GM18519 (cell line): Measurements from ENCODE around the gene LRIG1.

Experiments used
- ATAC-seq: cut with Tn5 transposase; IDR thresholded peaks from one replicate; pipeline ENCODE4 v1.9.1; 2021; ENCODE audit warnings: mild to moderate bottlenecking, moderate library complexity; ENCODE audit not compliant: unreplicated experiment, low FRiP score

The LRIG1 gene

DNA sequence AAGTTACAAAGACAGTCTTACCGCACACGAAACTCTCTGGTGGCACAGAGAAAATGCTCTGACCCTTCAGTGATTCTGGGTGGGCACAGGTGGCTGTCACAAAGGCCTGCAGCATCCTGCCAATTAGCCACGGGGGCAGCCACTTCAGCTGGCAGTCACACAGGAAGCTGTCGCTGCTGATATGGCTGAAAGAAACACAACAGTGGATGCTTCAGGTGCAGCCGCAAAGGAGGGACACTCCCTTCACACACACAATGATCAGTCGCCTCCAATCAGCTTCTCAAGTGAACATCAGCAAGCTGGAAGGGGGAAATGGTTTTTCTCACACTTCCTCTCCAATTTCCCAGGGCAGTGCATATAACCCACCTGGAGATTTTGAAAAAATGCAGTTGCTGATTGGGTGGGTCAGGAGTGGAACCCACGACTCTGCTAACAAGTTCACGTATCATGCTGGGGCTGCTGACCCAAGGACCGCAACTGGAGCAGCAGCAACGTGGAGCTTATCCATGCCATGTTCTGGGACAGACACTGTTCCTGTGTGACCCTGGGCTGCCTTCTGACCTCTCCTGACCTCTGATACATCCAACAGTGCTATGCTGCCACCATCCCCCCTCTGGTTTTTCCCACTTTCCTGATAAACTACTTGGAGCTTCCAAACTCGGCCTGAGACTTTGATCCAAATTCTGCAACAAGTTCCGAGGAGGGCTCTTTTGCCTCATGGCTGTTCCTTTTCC lies 106.6 kb downstream of the LRIG1 start:
- peak; percentile 80 for ATAC-seq

DNA sequence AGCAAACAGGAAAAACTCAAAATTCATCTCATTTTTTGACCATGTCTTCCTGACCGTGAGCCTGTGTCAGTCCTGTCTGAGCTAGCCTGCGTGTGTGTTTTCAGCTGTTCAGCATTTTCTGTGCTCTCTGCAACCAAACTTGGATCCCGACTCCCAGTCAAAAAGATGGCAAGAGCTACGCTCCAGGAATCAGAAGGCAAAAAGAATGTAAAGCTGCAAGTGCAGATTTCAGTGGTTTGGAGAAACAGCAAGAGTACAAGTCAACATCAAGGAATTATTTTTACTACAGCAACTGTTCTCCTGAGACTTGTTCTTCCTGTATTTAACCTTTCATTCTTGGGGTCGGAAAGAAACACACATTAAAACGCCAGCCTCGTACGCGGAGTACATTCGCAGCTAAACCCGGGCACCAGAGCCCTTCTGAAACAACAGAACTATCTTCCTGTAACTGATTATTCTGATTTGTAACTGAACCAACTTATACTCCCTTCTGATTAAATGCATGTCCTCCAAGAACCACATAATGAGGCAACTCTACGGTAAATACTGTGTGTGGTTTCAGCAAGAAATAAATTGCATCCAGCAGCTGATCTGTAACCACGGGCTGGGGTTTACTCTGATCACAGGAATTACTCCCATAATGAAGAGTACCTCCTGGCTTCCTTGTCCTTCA lies 107.4 kb downstream of the LRIG1 start:
- no peak for ATAC-seq

DNA sequence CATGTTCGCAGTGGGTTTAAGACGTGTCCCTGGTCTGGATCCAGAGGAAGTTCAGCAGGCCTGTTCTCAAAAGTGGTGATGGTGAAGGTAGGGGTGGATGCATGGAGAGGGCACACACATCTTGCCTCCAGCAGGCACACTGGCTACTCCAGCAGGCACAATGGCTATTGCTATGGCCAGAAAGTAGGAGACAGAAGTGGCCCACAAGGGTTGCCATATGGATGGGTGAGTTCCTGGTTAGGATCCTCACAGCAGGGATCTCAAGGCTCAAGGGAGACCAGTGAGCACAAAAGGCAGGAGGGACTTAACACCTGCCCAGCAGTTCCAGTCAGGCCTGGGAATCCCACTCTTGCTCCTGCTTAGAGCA lies 107.9 kb downstream of the LRIG1 start:
- ATAC-seq: no peak

DNA sequence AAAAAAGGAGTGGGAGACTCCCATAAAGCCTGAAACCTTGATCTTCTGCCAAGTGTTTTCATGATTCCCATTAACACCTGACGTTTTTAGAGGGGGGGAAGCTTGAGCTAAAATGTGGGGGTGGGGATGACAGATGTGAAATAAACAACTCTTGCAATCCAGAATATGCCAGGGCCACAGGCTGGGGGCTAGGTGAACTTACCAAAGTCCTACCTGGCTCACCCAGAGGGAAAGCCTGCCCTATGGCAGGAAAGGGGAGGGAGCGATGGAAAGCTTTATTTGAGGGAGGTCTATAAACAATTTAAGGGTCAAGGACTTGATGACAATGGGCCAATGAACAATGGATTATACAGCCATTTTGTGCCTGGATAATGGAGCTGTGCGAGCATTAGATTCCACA lies 108.3 kb downstream of the LRIG1 start:
- ATAC-seq: no peak

- ATAC-seq: peak; percentile 25
Measured at GRCh38 chr3:66390013-66390412, 110.8 kb downstream of the LRIG1 start.

DNA sequence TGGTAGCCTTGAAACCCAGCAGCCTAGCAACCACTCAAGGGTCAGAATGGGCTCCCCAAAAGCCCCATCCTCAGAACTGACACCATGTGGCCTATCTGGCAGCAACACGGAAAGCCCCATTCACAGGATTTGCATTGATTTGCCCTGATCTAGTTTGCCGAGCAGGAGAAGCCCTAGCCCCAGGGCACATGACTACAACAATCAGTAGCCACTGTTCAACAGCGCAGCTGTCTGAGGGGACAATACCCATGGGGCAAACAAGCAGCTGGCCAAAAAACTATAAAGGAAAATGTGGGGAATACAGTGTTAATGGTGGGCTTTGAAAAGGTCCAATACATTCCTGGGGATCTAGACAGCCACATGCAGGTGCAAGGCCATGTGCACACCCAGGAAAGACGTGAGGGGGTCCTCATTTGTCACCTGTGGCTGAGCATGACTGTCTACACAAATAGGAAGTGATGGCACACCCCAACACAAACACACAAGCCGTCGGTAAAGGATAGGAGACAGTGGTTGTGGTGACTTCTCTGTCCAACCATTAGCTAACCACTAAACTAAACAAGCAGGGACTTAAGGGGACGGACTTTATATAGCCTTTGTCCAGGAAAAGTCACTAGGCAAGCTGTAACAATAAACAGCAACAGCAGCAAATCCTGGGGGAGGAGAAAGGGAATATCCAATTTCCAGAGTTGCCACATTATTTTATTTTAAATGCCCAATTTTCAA lies 113.7 kb downstream of the LRIG1 start:
- ATAC-seq: peak; percentile 32

DNA sequence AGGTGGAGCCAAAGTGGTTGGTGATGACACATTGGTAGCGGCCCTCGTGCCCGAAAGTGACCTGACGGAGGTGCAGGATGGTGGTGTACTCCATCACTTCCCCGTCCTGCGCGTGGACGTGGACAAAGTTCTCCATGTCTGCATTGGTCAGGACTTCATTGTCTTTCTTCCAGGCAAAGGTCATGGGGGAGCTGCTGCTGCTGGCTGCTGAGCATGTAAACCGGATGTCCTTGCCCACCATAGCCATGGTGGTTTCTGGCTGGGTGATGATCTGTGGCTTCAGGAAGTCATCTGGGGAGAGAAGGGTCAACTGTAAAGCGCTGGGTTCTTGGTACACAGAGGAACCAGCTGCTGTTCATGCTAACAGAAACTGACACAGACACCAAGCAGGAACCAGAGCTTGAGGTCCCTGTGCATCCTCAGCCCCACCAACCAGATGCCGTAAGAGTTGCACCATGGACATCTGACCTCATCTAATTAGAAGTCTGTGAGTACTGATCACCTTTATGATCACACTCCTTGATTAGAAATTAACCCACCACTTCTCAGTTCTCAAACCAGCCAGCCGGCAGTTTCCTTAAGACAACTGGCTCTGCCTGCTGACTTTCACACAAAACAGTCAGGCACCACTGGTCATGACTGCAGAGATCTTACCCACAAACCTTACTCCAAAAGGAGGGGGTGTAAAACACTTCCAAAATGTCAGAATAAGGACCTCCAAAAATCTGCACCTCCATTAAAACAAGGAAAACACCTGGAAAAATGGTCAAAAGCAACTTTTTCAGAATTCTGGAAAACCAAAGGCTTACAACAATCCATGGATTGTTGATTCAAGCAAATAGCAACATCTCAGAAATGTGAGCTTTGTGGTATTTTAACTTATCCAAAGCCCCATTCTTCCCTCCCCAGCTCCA lies 114.6 kb downstream of the LRIG1 start:
- ATAC-seq: peak; percentile 77

DNA sequence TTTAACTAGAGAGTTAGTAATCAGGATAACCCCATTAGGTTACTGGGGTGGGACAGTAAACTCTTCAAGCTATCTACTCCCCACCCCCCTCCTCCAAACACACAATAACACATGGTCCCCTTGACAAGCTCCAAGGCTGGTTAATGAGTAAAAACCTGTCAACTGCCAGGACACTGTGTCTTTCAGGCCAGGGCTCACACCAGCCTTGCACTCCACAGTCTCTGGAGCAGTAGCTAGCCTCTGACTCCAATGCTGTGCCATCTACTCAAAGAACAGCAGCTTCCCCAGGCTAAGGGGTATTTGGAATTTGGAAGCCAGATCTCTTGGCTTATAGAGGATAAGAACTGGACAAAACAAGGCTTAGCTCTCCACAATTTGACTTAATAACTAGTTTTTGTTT lies 115.8 kb downstream of the LRIG1 start:
- no peak for ATAC-seq

DNA sequence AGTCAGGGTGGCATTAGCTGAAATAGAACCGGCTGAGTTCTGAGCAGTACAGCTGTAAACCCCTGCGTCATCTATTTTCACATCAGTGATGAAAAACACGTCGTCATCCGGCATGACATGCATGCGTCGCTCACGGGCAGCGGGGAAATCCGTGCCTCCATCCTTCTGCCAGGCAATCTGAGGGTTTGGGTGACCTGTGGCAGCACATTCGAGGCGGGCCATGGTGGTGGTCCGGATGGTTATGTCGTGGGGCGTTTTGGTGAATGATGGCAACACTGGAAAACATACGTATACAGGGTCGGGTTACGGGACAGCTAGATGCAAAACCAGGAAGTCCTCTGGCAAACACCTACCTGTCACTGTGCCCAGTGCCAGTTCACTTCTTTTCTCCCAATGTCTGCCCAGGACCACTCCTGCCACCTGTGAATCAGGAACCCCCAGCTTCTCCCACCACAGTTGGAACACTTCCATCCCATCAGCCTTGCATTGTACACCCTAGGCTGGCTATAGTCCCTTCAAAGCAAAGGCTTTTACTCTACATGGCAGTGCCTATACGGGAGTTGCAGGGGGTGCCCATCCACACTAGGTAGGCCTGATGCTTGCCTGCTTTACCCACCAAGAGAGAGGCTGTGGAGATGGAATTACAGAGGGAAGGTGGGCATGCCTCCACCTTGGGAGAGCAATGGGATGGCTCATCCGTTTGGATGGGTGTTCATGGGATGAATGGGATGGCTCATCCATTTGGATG lies 116.7 kb downstream of the LRIG1 start:
- ATAC-seq: no peak

GRCh38 chr3:66383023-66383422 lies 117.8 kb downstream of the LRIG1 start:
- no peak for ATAC-seq

- ATAC-seq: no peak
Measured at GRCh38 chr3:66382142-66382541, 118.7 kb downstream of the LRIG1 start.

DNA sequence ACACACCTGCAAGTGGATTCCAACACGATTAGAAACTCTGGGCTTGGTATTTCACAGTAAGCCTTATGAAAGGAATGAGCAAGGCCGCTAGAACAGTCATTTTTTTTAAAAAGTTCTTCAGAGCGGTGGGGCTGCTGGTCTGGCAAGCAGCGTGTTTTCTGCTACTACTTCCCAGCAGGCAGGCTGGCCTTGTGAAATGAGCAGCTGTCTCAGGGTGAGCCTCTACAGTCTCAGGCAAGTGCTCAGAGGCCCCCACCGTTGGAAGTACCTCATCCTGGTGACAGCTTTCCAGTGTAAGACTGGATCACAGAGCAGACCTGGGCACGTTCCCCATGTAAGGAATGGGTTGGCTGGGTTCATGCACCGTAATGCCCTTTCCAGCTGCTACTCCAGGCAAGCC lies 119.2 kb downstream of the LRIG1 start:
- no peak for ATAC-seq

DNA sequence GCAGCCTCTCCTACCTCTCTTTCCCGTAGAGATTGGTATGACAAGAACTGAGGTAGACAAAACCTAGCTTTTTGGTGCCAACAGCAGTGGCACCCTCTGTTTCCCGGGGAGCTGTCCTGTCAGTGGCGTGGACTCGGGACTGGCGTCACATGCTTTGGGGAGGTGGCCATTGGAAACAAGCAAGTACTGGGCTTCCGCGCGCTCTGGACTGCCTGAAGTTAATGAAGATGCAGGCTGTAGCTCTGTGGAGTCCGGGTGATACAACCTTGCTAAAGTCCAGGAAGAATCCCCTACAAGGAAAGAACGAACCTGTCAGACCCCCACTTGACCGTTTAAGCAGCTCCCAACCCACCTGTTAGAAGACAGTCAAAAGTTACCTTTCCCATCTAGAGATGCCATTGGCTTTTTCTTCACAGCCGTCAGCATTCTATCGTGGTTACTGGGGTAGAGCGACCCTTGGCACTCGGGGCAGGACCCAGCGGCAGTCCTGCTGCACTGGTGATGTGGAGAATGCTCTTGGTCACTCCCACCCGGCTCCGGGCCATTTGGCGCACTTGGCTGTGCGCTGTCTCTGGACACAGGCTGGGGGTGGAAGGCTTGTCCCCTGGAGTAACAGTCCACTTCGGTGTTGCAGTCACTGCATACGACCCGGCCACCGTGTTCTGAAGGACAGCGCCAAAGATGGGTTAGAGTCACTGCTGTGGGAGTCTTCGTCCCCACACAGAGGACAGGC lies 120.5 kb downstream of the LRIG1 start:
- no peak for ATAC-seq

DNA sequence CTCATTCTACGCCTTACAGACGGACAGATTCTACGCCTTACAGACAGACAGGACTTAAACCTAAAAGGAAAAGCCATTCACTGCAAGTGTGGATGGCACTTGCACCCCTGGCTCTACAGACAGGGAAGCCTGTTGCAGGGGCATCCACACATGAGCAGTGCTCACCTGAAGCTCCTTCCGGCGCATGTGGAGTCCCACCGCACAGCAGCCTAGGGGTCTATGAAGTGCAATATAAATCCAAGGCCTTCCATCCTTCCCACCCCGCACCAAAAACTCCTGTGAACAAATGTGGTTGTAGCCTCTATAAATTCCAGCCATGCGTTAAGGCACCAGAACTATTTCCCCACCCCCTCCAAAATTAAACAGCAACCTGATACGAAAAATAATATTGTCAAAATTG lies 121.3 kb downstream of the LRIG1 start:
- no peak for ATAC-seq

DNA sequence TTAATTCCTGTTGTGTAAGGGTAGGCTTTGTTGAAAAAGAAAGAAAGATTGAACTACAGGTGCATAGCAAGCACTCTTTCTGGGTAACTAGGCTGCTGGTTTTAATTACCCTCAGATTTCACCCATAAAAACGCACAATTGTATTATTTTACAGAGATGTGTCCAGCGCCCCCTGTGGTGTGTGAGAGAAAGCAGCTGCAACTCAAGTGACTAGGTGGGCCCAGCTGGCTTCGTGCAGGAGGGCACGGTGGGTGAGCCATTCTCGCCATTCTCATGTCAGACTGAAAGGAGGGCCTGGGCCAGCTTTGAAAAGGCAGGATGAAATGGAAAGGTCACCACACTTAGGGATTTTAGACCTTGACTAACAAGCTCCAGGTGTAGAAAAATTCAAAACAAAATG lies 122.6 kb downstream of the LRIG1 start:
- ATAC-seq: no peak

DNA sequence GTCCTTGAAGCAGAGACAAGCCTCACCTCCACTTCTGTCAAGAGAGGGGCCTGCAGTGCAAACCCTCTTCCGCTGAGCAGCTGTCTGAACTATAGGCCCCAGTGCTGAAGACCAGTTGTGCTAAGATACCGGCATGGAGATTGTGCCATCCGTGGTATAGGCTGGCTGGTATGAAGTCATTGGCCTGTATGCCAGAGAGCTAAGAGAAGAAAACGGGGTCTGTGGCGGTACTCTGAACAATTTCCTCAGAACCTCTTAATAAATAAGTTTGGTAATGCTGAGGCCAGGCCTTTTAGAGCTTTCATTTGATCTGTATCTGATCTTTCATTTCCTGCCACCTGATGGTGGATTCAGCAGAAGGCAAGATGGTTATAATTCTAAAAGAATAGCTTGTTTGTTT lies 123.0 kb downstream of the LRIG1 start:
- ATAC-seq: no peak

DNA sequence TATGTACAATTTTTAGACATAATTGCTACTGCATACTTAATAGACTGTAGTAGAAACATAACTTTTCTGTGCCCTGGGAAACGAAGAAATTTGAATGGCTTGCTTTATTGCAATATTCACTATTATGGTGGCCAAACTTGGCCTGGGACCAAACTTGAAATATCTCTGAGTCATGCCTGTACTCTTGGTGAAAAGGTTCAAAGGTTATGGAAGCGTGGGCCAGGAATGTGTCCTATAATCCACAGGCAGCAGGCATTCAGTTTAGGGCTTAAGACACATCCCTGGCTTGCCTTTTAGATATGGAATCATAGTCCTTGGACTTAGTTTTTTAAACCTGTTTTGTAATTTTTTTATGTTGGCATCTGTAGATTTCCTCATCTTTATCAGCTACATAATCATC lies 124.3 kb downstream of the LRIG1 start:
- ATAC-seq: no peak

GRCh38 chr3:66372681-66373350 lies 128.0 kb downstream of the LRIG1 start:
- ATAC-seq: no peak

- ATAC-seq: no peak
Measured at GRCh38 chr3:66371432-66371831, 129.4 kb downstream of the LRIG1 start.
